ENCODE results near the gene TSEN2.

Gene TSEN2

DNA sequence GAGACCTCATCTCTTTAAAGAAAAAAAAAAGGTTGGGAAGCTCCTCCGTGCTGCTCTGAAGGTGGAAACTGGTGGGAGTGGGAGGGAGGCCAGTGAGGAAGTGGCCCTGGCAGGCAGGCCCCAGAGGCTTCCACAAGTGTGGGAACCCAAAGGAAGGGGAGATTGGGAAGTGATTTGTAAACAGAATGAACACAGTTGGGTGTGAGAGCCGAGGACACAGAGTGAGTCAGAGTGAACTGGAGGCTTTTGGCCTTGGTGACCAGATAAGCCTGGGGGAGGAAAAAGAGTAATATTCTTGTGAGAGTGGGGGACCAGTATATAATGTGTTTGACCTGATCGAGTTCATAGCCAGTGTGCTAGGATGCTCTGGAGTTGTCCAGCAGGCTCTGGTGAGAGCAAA is 95.6 kb downstream of the TSEN2 start:
- TF ChIP-seq, protein P1, sequence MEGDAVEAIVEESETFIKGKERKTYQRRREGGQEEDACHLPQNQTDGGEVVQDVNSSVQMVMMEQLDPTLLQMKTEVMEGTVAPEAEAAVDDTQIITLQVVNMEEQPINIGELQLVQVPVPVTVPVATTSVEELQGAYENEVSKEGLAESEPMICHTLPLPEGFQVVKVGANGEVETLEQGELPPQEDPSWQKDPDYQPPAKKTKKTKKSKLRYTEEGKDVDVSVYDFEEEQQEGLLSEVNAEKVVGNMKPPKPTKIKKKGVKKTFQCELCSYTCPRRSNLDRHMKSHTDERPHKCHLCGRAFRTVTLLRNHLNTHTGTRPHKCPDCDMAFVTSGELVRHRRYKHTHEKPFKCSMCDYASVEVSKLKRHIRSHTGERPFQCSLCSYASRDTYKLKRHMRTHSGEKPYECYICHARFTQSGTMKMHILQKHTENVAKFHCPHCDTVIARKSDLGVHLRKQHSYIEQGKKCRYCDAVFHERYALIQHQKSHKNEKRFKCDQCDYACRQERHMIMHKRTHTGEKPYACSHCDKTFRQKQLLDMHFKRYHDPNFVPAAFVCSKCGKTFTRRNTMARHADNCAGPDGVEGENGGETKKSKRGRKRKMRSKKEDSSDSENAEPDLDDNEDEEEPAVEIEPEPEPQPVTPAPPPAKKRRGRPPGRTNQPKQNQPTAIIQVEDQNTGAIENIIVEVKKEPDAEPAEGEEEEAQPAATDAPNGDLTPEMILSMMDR (IDR thresholded peaks at IDR 0.05; ENCODE audit: low read depth, low read length, missing control alignments): no peak
- Histone ChIP-seq H3K27me3 (replicated peaks) (no peaks in the 10 kb centered on the region), H3K4me3 (ENCODE audit: low read depth, low read length) (no peak overlapping the region), H3K36me3 (replicated peaks) (peaks cover 77% of the 10 kb centered on the region), H3K27ac (peak overlapping the region; percentile 41)
- peak; percentile 37 for DNase-seq
- in situ Hi-C loops (cut with HindIII; ENCODE audit: low pct_ligation_motif_present, low sequenced_read_pairs): no loop called here

DNA sequence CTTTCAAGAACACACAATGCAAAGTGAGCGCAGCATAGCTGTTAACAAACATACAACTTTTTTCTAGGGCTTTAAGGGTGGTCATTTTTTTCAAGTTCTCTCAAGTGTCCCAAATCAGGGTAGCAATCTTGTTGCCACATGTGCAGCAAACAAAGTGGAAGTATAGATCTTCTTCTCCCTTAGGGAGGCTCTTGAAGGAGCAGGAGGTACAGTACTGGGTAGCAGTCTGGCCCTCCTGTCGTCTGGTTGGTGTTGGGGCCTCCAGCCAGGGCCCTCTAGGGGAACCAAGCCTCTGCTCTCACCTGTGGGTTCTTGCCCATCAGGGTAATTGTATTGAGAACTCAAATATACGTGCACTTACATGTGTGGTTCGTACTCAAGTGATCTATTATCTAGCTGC is 98.5 kb downstream of the TSEN2 start:
- Histone ChIP-seq H3K27me3 (replicated peaks) (no peaks in the 10 kb centered on the region), H3K27ac (no peak overlapping the region), H3K36me3 (replicated peaks) (peaks cover 76% of the 10 kb centered on the region), H3K4me3 (ENCODE audit: low read depth, low read length) (no peak overlapping the region)
- DNase-seq: no peak
- in situ Hi-C loops (cut with HindIII; ENCODE audit: low pct_ligation_motif_present, low sequenced_read_pairs): no loop called here
- TF ChIP-seq, protein P1 (IDR thresholded peaks at IDR 0.05; ENCODE audit: low read depth, low read length, missing control alignments): no peak

Data from brain microvascular endothelial cell (primary cell).